SH-SY5Y (cell line): ENCODE measurements around the gene FAM124B.
A peak's percentile ranks its signal among the peaks of the same experiment; 100 is the strongest.

ENCODE experiments used
- GATA2 ChIP-seq: IDR thresholded peaks from 2 replicates; pipeline ENCODE4 v1.6.1; 2011; ENCODE audit warnings: mild to moderate bottlenecking, low read depth, low read length
- GATA3 ChIP-seq: IDR thresholded peaks from 2 replicates; pipeline ENCODE4 v1.6.1; 2011; ENCODE audit warnings: low read depth, mild to moderate bottlenecking, low read length, moderate library complexity

The FAM124B gene

GRCh38 chr2:224427471-224427870 is 25.6 kb upstream of the FAM124B start:
- TF ChIP-seq GATA2 = no peak
- no peak for TF ChIP-seq GATA3

GRCh38 chr2:224426656-224427055 is 24.7 kb upstream of the FAM124B start:
- TF ChIP-seq GATA2 = no peak
- no peak for TF ChIP-seq GATA3

GRCh38 chr2:224421065-224421464 is 19.2 kb upstream of the FAM124B start:
- TF ChIP-seq GATA3 (no peak), GATA2 (no peak)

GRCh38 chr2:224417947-224418346 is 16.0 kb upstream of the FAM124B start:
- TF ChIP-seq GATA3 = no peak
- no peak for TF ChIP-seq GATA2

GRCh38 chr2:224417361-224417729 is 15.4 kb upstream of the FAM124B start:
- TF ChIP-seq GATA2 (peak; percentile 28; the same call in 1 of the 2 replicates), GATA3 (peak; percentile 23; the same call in 1 of the 2 replicates)

- no peak for TF ChIP-seq GATA2
- no peak for TF ChIP-seq GATA3
Observed at GRCh38 chr2:224416656-224417360, 14.9 kb upstream of the FAM124B start.

- TF ChIP-seq GATA3 (no peak), GATA2 (no peak)
Observed at GRCh38 chr2:224413381-224413780, 11.5 kb upstream of the FAM124B start.

- TF ChIP-seq GATA2 (no peak; the same call in 1 of the 2 replicates), GATA3 (no peak)
Observed at GRCh38 chr2:224412141-224413015, 10.5 kb upstream of the FAM124B start.

GRCh38 chr2:224410946-224411561 is 9.1 kb upstream of the FAM124B start:
- no peak for TF ChIP-seq GATA3
- TF ChIP-seq GATA2 = no peak

- TF ChIP-seq GATA2 = no peak
- TF ChIP-seq GATA3 = no peak
Observed at GRCh38 chr2:224408676-224409075, 6.8 kb upstream of the FAM124B start.

- no peak for TF ChIP-seq GATA2
- TF ChIP-seq GATA3 = no peak
Observed at GRCh38 chr2:224407241-224407701, 5.4 kb upstream of the FAM124B start.

- TF ChIP-seq GATA3 = no peak
- TF ChIP-seq GATA2 = no peak
Observed at GRCh38 chr2:224405841-224406370, 4.0 kb upstream of the FAM124B start.

- TF ChIP-seq GATA3 (no peak), GATA2 (no peak)
Observed at GRCh38 chr2:224405412-224405811, 3.5 kb upstream of the FAM124B start.

GRCh38 chr2:224404796-224405195 is 2.9 kb upstream of the FAM124B start:
- no peak for TF ChIP-seq GATA3
- TF ChIP-seq GATA2 = no peak
